OCI-LY3 (cell line): Measurements from ENCODE around the gene MUCL3.

Experiments used
- H2AFZ ChIP-seq: fragments of 200-600, 300-600 bp; shearing (Covaris generic); 2 replicates; pipeline ENCODE4 v1.6.0; 2014; ENCODE audit warnings: antibody characterized with exemption, low read depth, low read length
- H3K27ac ChIP-seq: fragments of 200-600, 300-600 bp; sonication (generic); 2 replicates; pipeline ENCODE4 v1.5.1; 2014; ENCODE audit warnings: mild to moderate bottlenecking, low read length, moderate library complexity, mixed read lengths
- H3K27me3 ChIP-seq: fragments of 200-600, 300-600 bp; sonication (generic); 2 replicates; pipeline ENCODE4 v1.6.1; 2014; ENCODE audit warnings: low read depth, low read length, mixed read lengths
- H3K36me3 ChIP-seq: fragments of 200-600, 300-600 bp; sonication (generic); replicated peaks from 2 replicates; pipeline ENCODE3; 2014; ENCODE audit warnings: low read depth, low read length, mixed read lengths
- H3K4me1 ChIP-seq: fragments of 300-600, 200-600 bp; sonication (generic); 2 replicates; pipeline ENCODE4 v1.6.1; 2014; ENCODE audit warnings: low read length, mixed read lengths
- H3K4me2 ChIP-seq: fragments of 200-600, 300-600 bp; sonication (generic); 2 replicates; pipeline ENCODE4 v1.6.1; 2014; ENCODE audit warnings: low read length, mixed read lengths
- H3K4me3 ChIP-seq: fragments of 300-600, 200-600 bp; sonication (generic); 2 replicates; pipeline ENCODE4 v1.5.1; 2014; ENCODE audit warnings: antibody characterized with exemption, mild to moderate bottlenecking, low read length, moderate library complexity
- H3K79me2 ChIP-seq: fragments of 300-600, 200-600 bp; shearing (Covaris generic); 2 replicates; pipeline ENCODE4 v1.6.1; 2014; ENCODE audit warnings: mild to moderate bottlenecking, low read length, mixed read lengths
- H3K9ac ChIP-seq: fragments of 300-600, 200-600 bp; shearing (Covaris generic); 2 replicates; pipeline ENCODE4 v1.6.0; 2014; ENCODE audit warnings: mild to moderate bottlenecking, low read length, moderate library complexity
- H3K9me3 ChIP-seq: fragments of 200-600, 300-600 bp; shearing (Covaris generic); 2 replicates; pipeline ENCODE4 v1.6.1; 2014; ENCODE audit warnings: low read length, mixed read lengths; ENCODE audit not compliant: insufficient read depth
- H4K20me1 ChIP-seq: fragments of 200-600, 300-600 bp; sonication (generic); 2 replicates; pipeline ENCODE4 v1.6.1; 2016; ENCODE audit warnings: low read length, mixed read lengths; ENCODE audit not compliant: insufficient read depth
- EZH2phosphoT487 ChIP-seq: fragments of 200-600 bp; shearing (Covaris generic); IDR thresholded peaks from 2 replicates; pipeline ENCODE4 v1.6.1; 2018; ENCODE audit warnings: antibody characterized with exemption, mixed run types, low read depth
- TF ChIP-seq, protein P1 (sequence below): fragments of 200-600, 300-600 bp; sonication (generic); IDR thresholded peaks from 2 replicates; pipeline ENCODE4 v1.5.1; 2014; ENCODE audit warnings: antibody characterized with exemption, low read length, low read depth

MUCL3 gene

DNA sequence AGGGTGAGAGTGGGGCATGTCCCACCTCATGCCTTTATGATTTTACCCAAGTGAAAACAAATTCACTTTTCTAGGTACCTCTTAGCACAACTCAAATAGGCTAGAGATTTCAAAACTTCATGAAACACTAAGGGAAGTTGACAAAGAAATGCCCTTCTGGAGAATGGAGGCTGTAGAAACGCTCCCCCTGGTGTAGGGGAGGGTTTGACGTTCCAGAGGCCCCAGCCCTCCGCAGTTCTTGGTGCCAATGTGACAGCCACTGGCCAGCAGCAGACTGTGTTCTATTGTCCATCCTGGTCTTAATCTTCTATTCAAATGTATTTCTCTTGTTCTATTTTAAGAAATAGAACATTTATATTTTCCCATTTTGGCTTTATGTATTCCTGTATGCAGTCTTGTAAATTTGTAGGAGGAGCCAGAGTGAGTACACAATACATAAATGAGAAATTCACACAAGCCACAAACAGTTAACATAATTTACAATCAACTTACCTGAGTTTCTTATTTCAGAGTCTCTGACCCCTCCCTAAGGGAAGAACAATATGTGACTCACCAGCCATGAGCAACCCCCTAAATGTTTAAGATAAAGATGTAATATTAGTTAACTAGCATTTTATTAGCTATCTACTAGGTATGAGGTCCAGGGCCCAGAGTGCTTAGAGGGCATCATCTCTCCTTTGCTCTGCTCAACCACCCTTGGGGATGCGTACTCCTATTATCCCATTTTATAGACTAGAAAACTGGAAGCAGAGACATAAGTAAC, 33.9 kb downstream of the MUCL3 start:
- Histone ChIP-seq H3K4me2 (no peak overlapping the region), H3K4me3 (no peak overlapping the region), H3K27me3 (peaks cover 11% of the 10 kb centered on the region; the same call in 1 of the 2 replicates)

DNA sequence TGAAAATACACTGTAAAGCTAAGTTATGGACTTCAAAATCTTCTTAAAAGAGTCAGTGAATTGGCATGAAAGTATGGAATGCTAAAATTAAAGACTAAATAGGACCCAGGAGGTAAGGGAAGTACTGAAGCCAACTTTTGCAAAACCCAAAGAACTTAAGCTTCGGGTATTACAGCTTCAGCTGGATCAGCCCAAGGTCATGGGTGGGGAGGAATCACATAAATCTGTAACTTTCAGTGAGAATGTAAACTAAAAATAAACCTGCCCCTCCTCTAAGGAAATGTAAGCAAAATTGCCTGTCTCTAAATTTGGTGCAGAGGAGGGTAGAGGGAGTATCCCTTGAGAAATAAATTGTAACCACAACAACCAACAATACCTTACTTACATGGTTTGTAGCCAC, 38.4 kb downstream of the MUCL3 start:
- TF ChIP-seq, protein P1, sequence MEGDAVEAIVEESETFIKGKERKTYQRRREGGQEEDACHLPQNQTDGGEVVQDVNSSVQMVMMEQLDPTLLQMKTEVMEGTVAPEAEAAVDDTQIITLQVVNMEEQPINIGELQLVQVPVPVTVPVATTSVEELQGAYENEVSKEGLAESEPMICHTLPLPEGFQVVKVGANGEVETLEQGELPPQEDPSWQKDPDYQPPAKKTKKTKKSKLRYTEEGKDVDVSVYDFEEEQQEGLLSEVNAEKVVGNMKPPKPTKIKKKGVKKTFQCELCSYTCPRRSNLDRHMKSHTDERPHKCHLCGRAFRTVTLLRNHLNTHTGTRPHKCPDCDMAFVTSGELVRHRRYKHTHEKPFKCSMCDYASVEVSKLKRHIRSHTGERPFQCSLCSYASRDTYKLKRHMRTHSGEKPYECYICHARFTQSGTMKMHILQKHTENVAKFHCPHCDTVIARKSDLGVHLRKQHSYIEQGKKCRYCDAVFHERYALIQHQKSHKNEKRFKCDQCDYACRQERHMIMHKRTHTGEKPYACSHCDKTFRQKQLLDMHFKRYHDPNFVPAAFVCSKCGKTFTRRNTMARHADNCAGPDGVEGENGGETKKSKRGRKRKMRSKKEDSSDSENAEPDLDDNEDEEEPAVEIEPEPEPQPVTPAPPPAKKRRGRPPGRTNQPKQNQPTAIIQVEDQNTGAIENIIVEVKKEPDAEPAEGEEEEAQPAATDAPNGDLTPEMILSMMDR: no peak
- no peak for TF ChIP-seq EZH2phosphoT487
- H3K79me2 ChIP-seq: no peaks in the 10 kb centered on the region
- H3K36me3 ChIP-seq: no peaks in the 10 kb centered on the region

More for the DNA sequence above, 33.9 kb downstream of the MUCL3 start:
- H3K79me2 ChIP-seq: no peaks in the 10 kb centered on the region
- H3K36me3 ChIP-seq: no peaks in the 10 kb centered on the region
- no peak overlapping the region for H3K27ac ChIP-seq
- H4K20me1 ChIP-seq: no peaks in the 10 kb centered on the region
- no peak overlapping the region for H3K9ac ChIP-seq
- H3K9me3 ChIP-seq: no peaks in the 10 kb centered on the region
- no peak overlapping the region for H2AFZ ChIP-seq
- TF ChIP-seq, protein P1: no peak
- TF ChIP-seq EZH2phosphoT487: no peak
- peaks cover 3% of the 10 kb centered on the region; the same call in 1 of the 2 replicates for H3K4me1 ChIP-seq

DNA sequence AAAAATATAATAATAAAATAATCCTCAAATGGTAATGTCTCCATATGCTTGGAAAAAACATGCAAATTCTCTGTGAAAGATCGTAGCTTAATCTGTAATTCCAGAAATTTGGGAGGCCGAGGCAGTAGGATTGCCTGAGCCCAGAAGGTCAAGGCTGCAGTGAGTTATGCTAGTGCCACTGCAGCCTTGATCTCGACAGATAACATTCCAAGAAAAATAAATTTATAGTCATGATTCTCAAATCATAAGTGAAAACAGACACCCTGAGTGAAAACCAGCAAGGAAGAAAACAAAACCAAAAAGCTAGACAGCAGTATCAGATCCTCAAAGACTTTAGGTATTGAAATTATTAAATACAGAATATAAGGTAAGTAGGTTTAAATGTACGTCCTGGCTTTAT, 38.9 kb downstream of the MUCL3 start:
- no peak overlapping the region for H3K27ac ChIP-seq
- no peak overlapping the region for H3K4me3 ChIP-seq
- H3K9ac ChIP-seq: no peak overlapping the region
- H2AFZ ChIP-seq: no peak overlapping the region
- no peaks in the 10 kb centered on the region for H3K9me3 ChIP-seq
- no peaks in the 10 kb centered on the region for H3K4me1 ChIP-seq
- TF ChIP-seq, protein P1: no peak
- TF ChIP-seq EZH2phosphoT487: no peak
- H4K20me1 ChIP-seq: no peaks in the 10 kb centered on the region
- peaks cover 21% of the 10 kb centered on the region for H3K27me3 ChIP-seq
- no peaks in the 10 kb centered on the region for H3K79me2 ChIP-seq
- no peak overlapping the region for H3K4me2 ChIP-seq
- H3K36me3 ChIP-seq: no peaks in the 10 kb centered on the region

More for the DNA sequence above, 38.4 kb downstream of the MUCL3 start:
- no peak overlapping the region for H3K4me3 ChIP-seq
- H3K4me2 ChIP-seq: no peak overlapping the region
- peaks cover 3% of the 10 kb centered on the region; the same call in 1 of the 2 replicates for H3K4me1 ChIP-seq
- no peaks in the 10 kb centered on the region for H3K9me3 ChIP-seq
- H4K20me1 ChIP-seq: no peaks in the 10 kb centered on the region
- H3K27ac ChIP-seq: no peak overlapping the region
- no peak overlapping the region for H2AFZ ChIP-seq
- H3K9ac ChIP-seq: no peak overlapping the region
- H3K27me3 ChIP-seq: peaks cover 21% of the 10 kb centered on the region

DNA sequence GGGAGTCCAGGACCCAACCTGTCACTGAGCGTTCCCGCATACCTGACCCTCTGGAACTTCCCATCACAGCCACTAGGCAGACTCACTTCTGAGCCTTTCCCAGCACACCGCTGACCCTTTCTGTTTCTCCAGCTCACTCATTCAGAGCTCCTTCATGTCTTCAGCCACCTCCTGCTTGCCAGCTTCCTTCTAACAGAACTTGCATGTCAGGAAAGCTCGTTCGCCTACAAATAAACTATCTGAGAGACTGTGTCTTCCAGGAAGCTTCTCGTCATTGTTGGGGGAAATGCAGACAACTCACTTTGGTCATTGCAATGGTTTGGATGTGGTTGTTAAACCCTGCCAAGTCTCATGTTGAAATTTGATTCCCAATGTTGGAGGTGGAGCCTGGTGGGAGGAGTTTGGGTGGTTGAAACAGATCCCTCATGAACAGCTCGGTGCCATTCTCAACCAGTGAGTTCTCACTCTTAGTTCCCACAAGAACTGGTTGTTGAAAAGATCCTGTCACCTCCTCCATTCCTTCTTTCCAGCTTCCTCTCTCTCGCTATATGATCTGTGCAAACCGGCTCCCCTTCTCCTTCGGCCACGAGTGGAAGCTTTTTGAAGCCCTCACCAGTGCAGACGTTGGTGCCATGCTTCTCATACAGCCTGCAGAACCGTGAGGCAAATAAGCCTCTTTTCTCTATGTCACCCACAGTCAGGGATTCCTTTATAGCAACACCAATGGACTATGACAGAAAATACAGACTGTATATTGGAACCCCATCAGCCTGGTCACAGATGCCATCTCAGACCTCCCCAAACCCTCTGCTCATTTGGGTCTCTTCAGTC, 41.4 kb downstream of the MUCL3 start:
- Histone ChIP-seq H3K27me3 (peaks cover 21% of the 10 kb centered on the region), H3K4me2 (no peak overlapping the region), H3K9ac (no peak overlapping the region), H3K4me3 (no peak overlapping the region), H2AFZ (no peak overlapping the region), H3K36me3 (no peaks in the 10 kb centered on the region), H3K4me1 (no peaks in the 10 kb centered on the region), H3K9me3 (no peaks in the 10 kb centered on the region), H4K20me1 (no peaks in the 10 kb centered on the region), H3K27ac (no peak overlapping the region), H3K79me2 (no peaks in the 10 kb centered on the region)
- TF ChIP-seq, protein P1: no peak
- TF ChIP-seq EZH2phosphoT487: no peak
